Measurements from ENCODE around the gene TMPRSS13.
"Not testable (repeated sequence)": the region's sequence is repeated elsewhere in the genome, so short reads cannot be mapped to it uniquely, and the experiment has no call there.

The TMPRSS13 gene

DNA sequence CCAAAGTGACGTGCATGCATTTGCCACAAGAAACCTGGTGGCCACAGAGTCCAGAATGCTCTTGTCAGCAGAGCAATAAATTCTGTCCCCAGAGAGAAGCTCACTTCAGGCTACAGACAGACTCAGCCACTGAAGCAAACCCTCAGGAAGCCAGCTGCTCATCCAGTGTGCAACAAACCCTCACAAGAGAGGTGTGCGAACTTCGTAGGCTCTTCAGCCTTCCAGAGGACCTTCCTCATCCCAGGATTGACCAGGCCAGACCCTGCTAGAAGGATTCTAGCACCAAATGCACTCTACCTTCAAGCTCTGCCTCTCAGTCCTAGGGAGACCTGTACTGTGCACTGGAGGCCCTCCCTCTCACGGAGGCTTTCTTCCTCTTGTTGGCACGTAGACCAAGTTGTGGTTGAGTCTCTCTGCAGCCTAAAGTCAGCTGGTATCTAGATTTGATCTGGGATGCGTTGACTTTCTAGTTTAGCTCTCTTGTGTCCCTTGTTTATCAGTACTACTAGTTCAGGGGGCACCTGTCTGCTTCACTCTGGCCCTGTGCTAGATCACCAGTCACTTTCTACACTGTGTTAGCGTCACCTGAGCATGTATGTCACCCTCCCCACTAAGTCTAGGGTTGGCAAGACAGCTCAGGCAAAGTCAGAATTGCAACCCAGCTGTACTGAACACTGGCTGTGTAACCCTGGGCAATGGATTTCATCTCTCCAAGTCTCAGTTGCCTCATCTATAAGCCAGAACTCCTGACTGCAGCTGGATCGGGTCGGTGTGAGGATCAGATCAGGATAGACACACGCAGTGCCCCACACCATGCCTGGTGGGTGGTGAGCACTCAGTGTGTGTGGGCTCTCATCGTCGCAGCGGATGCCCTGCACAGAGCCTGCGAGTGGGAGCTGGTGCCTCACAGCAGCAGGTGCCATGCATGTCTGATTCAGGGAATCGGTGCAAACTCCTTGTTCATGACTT lies 22.1 kb upstream of the TMPRSS13 start:
- no peak for DNase-seq (ENCODE audit: low read depth in 2 of 2)

DNA sequence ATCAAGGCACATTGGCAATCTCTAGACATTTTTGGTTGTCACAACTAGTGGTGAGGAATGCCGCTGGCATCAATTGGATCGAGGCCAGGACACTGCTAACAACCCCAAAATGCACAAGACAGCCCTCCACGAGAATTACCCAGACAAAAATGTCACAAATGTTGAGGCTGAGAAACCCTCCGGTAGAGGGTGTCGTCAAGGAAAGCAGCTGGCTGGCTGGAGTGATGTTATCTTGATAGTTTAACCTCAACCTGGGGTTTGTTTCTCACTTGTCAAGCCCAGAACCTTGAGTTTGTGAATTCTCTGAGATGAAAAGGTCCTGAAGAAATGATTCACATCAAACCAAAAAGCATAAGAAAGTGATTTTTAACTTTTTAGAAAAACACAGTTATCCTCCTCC lies 21.1 kb upstream of the TMPRSS13 start:
- DNase-seq (ENCODE audit: low read depth in 2 of 2) = no peak

DNA sequence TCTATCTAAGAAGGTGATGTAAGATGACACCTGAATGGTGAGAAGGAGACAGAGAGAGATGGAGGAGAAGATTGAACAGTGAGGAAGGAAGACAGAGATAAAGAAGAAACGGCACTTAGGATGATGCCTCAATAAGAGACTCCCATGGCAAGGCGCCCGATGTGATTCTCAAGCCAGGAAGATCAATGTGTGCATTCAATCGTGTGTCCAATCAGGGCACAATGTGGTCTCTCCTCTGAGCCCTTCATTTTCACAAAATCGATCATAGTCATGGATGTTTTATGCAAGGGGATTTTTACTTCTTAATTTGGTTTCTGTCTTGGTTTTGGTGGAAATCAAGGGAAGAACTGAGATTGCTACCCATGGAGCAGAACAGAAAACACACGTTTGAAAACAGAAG lies 19.9 kb upstream of the TMPRSS13 start:
- no peak for DNase-seq (ENCODE audit: low read depth in 2 of 2)

DNA sequence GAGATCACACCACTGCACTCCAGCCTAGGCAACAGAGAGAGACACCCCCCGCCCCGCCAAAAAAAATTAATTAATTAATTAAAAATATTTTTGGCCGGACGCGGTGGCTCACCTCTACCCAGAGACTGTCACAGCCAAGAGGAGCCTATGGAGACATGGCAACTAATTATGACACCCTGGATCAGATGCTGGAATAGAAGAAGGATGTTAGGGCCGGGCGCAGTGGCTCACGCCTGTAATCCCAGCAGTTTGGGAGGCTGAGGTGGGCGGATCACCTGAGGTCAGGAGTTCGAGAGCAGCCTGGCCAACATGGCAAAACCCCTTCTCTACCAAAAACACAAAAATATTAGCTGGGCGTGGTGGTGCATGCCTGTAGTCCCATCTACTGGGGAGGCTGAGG lies 19.3 kb upstream of the TMPRSS13 start:
- DNase-seq (ENCODE audit: low read depth in 2 of 2) = not testable (repeated sequence)

DNA sequence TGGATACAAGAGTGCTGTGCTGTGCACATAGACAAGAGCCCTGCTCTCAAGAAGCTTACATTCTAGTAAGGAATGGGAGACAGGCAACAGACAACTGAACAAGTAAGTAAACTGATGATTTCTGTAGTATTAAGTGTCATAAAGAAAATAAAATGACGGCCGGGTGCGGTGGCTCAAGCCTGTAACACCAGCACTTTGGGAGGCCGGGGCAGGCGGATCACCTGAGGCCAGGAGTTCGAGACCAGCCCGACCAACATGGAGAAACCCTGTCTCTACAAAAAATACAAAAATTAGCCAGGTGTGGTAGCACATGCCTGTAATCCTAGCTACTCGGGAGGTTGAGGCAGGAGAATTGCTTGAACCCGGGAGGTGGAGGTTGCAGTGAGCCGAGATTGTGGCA lies 18.5 kb upstream of the TMPRSS13 start:
- not testable (repeated sequence) for DNase-seq (ENCODE audit: low read depth in 2 of 2)

DNA sequence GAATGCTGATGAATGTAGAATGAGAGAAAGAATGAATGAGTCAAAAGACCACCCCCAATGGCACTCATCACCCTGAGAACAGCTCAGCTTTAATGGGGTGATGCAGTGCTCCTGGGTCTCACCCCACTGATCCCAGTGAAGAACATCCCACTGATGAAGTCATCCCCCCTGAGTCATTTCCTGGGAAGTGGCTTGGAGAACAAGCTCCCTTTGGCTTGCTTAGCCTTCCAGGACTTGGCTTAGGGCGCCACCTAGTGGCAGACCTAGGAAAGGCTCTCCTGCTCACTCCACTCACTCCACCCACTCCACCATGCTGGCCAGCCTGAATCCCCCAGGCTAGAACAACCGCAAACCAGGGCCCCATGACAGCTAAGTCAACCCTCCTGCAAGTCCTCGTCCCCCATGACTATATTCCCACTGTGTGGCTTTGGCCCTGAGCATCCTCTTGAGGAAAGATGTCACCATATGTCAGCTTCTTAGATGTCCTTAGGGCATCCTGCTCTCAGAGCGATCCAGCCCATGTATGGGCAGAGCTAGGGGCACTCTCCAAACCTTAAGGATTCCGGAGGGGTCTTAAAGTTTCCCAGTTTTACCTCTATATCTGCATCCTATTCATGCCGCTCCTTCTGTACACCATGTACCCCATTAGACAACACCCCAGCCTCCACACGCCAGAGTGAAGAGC lies 17.8 kb upstream of the TMPRSS13 start:
- DNase-seq (ENCODE audit: low read depth in 2 of 2) = peak; percentile 77 to 80

DNA sequence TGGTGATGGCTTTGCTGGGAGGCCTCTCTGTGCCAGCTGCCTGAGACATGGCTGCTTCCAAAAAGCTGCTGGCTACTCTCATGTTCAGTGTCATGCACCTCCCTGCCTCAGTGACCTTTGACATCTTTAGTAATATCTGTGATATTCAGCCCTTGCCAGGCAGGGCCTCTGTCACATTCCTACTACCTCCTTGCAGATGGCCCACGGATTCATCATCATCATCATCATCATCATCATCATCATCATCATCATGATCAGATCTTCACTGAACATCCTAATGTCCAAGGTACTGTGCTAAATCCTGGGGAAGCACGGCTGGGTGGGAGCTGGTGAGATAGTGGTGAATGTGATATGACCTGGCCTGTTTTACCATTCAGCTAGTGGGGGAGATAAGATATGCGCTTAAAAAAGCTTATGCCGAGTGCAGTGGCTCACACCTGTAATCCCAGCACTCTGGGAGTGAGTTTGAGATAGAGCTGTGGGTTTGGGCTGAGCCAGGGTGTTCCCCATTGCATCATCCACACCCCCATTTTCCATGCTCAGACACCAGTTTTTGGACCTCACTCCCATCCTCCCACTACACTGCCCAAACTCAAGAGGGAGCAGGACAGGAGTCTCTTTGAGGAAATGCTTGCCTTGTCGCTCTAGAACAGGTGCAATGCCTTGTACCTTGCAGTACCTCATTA lies 17.1 kb upstream of the TMPRSS13 start:
- no peak for DNase-seq (ENCODE audit: low read depth in 2 of 2)

DNA sequence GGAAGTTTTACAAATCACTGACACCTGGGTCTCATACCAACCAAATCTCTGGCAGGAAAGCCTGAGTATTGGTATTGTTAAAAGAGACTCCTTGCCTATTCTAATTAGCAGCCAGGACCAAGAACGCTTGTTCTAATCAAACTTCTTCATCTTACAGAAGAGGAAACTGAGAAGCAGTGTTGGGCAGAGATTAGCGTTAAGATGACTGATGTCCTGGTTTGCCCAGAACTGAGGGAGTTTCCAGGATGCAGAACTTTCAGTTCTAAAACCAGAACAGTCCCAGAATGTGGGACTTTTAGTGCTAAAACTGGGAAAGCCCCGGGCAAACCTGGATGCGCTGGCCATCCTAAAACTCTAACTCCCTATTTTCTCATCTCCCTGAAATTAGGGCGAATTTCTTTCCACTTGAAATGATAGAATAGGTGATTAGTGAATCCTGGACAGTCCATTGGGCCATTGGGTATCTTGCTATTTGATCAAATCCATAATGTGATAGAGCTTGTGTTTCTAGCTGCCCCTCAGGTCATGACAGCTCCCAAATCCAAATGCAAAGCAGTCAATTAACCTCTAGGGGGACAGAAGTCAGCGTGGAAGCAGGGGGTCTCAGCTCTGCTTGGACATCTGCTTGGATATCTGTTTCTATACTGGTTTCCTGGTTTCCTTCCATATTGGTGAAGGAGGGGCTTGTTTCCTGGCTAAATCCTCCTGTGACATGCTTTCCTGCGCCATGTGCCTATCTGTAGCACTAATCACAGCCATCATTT lies 16.0 kb upstream of the TMPRSS13 start:
- no peak for DNase-seq (ENCODE audit: low read depth in 2 of 2)

DNA sequence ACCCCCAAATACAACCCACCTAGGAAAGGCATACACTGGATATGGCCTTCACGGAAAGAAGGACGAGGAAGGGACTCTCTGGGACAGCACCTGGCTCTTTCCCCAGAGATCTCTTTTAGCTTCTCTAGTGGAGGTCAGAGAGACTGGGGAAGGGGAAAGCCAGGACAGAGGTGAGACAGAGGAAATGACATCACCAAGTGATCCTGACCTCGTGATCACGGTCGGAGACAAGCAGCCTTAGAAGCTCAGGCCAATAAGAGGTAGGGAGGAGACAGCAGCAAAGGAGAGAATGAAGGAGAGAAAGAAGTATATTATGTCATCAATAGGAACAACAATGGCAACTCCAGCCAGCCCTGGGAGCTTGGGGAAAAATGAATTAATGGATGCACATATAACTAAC lies 15.4 kb upstream of the TMPRSS13 start:
- DNase-seq (ENCODE audit: low read depth in 2 of 2) = no peak

DNA sequence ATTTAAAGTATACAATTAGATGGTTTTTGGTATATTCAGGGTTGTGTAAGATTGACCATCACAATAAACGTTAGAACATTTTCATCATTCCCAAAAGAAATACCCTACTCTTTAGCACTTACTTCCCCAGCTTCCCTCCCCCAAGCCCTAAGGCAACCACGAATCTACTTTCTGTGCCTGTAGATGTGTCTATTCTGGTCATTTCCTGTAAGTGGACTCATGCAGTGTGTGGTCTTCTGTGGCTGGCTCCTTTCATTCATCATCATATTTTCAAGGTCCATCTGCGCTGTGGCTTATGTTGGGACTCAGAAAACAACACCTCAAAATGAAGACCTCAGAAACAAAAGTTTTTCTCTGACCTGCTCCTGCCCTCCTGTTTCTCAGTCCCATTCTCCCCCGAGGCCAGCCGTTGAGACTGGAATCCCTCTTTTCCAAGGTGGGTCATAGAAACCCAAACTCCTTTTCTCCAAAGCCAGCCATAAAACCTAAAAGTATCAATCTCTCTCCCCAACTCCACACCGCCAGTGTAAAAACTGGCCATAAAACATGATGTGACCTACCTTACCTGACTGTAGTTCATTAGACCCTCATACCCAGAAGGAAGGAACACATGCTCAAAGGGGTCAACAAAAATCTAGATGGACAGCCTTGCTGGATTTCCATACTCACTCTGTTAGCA lies 12.9 kb upstream of the TMPRSS13 start:
- no peak for DNase-seq (ENCODE audit: low read depth in 2 of 2)

DNA sequence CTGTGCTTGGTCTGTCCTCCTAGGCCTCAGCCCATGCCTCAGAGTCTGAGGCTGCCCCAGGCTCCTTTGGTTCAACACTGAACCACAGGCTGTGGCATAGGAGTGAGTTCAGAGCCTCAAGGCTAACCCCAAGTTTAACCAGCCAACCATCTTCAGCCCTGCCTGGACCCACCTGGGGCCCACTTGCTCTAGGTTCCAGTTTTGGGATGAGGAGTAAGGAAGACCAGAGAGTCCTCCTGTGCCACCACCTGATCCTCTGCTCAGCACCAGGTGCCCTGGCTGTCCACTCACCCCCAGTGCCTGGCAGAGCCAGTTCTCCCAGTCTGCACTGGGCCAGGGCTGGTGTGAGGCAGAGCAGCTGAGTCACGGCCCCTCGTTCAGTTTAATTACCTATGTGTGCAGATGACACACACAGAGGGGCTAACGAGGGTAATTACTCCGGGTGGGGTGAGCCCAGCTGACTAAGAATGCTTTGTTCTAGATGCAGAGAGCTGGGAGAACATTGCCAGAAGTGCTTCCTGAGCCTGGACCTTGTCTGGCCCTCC lies 12.0 kb upstream of the TMPRSS13 start:
- no peak for DNase-seq (ENCODE audit: low read depth in 2 of 2)

DNA sequence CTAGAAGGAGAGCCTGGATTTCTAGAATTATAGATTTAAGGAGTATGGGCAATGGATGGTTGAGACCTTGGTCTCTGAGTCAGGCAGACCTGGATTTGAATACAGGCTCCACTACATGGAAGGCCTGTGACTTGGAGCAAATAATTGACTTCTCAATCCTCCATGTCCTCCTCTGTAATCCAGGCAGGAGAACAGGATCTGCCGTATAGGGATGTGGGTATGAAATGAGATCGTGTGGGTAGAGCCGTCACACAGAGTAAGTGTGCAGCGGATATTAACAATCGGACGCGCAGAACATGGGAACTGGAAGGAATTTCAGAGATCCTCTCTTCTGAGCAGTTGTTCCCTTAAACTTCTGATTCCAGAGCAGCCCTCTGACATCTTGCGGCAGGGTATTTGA lies 11.5 kb upstream of the TMPRSS13 start:
- DNase-seq (ENCODE audit: low read depth in 2 of 2) = no peak

DNA sequence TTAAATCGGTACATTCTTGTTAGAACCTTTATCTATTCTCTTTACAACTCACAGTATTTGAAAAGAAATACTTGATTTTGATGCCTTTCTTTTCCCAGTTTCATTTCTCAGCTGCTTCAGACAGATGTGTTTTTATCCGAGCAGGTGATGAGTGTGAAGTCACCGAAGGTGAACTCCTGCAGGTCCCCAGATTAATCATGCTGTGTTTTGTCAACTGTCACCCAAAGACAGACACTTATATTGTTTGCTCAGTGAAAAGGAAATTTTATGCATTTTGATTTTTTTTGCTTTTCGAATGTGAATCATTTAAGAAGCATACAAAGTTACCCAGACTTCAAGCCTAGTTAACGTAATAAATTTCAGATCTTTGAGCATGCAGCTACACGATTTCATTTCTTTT lies 7.8 kb upstream of the TMPRSS13 start:
- DNase-seq (ENCODE audit: low read depth in 2 of 2) = no peak

DNA sequence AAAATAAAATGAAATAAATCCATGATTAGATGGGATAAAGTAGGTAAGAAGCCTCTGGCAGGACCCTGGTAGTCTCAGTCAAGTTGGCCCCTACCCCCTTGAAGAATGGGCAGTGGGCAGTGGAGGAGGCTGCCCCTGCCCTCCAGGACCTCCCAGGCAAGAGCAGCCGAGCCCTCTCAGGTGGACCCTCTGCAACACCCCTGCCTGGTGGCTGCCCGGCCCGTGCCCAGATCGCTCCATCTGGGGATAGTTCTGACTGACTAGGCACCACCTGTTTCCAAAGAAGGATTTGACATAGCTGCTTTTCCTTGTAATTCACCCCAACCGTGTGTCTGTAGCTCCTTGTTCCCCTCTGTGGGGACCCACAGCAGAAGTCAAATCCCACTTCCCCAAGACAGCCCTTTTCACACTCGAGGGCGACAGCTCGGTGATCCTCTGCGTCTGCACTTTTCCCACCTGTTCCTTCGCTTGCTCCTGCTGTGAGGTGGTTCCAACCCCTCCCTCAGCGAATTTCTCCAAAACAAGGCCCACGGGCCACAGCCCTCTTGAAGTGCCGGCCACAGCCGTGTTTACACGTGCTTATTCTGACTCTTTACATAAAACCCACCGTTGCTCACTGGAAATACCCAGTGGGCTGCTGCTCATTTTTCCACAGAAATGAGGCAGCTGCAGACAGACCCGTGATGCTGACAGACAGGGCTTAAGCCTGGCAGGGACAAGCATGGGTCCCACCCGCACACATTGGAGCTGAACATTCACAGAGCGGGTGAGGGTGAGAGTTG lies 5.5 kb upstream of the TMPRSS13 start:
- no peak for DNase-seq (ENCODE audit: low read depth in 2 of 2)

DNA sequence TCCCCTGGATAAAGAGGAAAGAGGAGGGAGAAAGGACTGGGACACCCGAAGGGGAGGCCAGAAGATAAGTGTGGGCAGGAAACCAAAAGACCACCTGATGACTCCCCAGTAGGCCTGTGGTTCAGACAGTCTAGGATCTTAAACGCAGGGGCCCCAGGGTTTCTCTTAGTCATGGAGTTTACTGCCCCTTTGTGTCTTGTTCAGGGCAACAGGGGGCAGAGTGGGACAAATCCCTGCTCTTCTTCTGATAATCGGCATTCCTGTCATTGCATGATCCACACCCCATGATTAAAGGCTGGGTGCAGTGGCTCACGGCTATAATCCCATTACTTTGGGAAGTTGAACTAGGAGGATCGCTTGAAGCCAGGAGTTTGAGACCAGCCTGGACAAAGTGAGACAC lies 4.7 kb upstream of the TMPRSS13 start:
- no peak for DNase-seq (ENCODE audit: low read depth in 2 of 2)

DNA sequence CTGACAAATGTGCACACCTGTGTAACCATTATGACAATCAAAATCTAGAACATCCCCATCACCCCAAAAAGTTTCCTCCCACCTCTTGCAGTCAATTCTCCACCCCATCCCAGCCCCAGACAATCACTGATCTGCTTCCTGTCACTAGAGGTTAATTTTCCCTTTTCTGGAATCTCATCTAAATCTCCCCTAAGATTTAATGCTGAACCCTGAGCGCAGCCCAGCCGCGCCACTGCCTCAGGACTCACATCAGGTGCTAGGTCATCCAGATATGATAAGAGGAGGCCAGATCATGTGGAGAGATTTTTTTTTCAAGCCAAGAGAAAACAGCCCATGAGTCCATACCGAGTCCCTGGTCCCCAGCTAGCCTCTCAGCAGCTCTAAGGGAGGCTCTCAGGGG lies 4.3 kb upstream of the TMPRSS13 start:
- no peak for DNase-seq (ENCODE audit: low read depth in 2 of 2)

DNA sequence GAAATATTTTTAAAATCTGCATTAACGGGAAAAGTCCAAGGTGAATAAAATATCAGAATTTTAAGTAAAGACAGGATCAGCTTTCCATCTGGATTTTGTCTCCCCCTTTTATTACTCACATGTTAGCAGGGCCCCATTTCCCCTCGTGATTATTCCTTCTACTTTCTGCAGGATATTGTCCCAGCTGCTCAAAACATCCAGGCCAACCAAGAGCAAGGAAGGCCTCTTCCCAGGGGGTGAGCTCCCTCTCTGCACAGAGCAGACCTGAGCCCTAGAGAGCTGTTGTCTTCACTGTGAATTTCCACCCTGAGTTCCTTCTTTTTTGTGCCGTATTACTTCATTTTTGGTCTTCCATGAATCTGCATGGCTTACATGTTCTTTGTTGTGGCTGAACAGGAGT lies 3.7 kb upstream of the TMPRSS13 start:
- no peak for DNase-seq (ENCODE audit: low read depth in 2 of 2)

DNA sequence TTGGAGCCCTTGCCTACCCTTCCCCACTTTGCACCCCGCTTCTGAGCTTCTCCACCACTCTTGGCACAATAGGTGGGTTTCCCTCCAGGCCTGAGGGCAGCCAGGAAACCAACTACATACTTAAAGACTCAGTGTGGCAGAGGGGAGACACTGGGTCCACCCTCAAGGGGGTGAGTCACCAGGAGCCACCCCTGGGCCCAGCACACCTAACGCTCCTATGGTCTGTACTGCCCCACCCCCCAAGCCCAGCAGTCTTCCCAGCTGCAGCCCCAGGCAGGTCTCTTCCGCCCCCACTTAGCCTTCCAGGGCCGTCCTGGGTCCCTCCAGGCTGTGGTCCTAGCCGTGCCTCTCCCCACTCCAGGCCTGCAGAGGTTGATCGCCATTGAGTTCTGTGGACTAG lies 3.2 kb upstream of the TMPRSS13 start:
- no peak for DNase-seq (ENCODE audit: low read depth in 2 of 2)

DNA sequence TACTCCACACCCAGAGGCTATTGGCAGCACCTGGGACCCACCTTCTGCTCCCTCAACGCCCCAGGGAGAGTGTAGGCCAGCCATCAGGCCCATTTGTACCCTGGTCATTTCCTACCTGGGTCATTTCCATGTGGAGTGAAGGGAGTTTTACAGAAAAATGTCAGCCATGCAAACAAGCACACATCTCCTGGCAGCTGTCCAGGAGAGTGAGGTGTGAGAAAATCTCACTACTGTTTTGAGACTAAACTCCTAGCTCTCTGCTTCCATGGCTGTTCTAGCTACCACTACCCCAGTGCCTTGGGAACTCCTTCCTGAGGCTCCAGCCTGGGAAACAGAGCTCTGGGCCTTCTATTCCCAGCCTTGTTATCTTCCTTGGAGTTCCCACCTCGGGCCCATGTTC lies 2.8 kb upstream of the TMPRSS13 start:
- DNase-seq (ENCODE audit: low read depth in 2 of 2) = no peak

DNA sequence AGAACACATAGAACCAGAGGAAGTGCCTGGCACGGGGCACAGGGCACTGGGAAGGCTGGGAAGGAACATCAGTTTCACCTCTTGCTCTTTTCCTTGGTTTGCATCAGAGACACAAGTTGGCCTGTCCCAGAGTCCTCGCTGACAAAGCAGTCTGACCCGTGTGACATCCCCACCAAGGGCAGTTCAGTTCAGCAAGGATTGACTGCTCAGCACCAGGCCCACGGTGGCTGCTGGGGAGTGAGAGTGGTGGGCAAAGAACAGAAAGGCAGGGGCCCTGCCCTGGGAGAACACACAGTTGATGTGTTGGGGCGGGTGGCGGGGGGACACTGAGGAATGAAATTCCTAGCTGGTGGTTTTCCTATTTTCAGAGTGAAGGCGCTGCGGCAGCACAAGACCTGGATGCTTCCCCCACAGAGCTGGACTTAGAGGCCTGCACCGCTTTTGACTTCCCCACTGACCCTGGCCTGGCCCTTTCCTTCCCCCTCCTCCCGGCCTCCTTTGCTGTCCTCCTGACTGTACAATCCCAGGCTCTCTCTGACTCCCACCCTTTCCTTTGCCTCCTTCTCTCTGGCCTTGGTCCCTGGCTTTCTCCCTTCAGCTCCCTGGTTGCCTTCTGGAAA lies 2.2 kb upstream of the TMPRSS13 start:
- DNase-seq (ENCODE audit: low read depth in 2 of 2) = no peak
